HepG2 (cell line): Measurements from ENCODE around the gene ANO9. TPM values are rescaled to one million over a fixed set of nuclear protein-coding genes. Genes with fewer than 3 reads are reported as not detected.

Experiments used
- AGO1 ChIP-seq: fragments of 200-400 bp; formaldehyde crosslinking; IDR thresholded peaks from 2 replicates; pipeline ENCODE4 v1.6.1; 2017; ENCODE audit warnings: mild to moderate bottlenecking, low read depth, low read length, moderate library complexity; ENCODE audit not compliant: poor library complexity, severe bottlenecking
- KDM6A ChIP-seq: IDR thresholded peaks from 2 replicates; pipeline ENCODE4 v1.6.1; 2016; ENCODE audit warnings: low read depth
- MAFK ChIP-seq, 2 experiments: IDR thresholded peaks in 1 of 2; conservative IDR thresholded peaks in 1 of 2; 2 replicates each; pipeline ENCODE4 v1.6.1; 2011; ENCODE audit warnings: improper control_type of control experiment in 2 of 2, low read length in 2 of 2
- MYNN ChIP-seq: sonication (generic); formaldehyde crosslinking; IDR thresholded peaks from 2 replicates; pipeline ENCODE4 v1.4.0; 2020; ENCODE audit warnings: mild to moderate bottlenecking, low read depth, missing genetic modification reagents
- MZF1 ChIP-seq: sonication (generic); formaldehyde crosslinking; IDR thresholded peaks from 2 replicates; pipeline ENCODE4 v1.8.1; 2023; ENCODE audit warnings: mild to moderate bottlenecking, missing genetic modification reagents, borderline replicate concordance
- NFKBIZ ChIP-seq: IDR thresholded peaks from 2 replicates; pipeline ENCODE4 v1.6.1; 2018; ENCODE audit warnings: missing genetic modification reagents, missing compliant biosample characterization
- RORA ChIP-seq: sonication (generic); formaldehyde crosslinking; IDR thresholded peaks from 2 replicates; pipeline ENCODE4 v1.5.0; 2020; ENCODE audit warnings: mild to moderate bottlenecking, missing genetic modification reagents, moderate library complexity
- SNAPC5 ChIP-seq: sonication (generic); formaldehyde crosslinking; IDR thresholded peaks from 2 replicates; pipeline ENCODE4 v1.8.1; 2023; ENCODE audit warnings: mild to moderate bottlenecking, missing genetic modification reagents, borderline replicate concordance
- SRSF1 ChIP-seq: fragments of 200-400 bp; formaldehyde crosslinking; optimal IDR thresholded peaks from 2 replicates; pipeline ENCODE3; 2017; ENCODE audit warnings: mild to moderate bottlenecking, low read depth, low read length, moderate library complexity
- TAF1 ChIP-seq: sonication (generic); formaldehyde crosslinking; IDR thresholded peaks from 2 replicates; pipeline ENCODE4 v1.4.0; 2020; ENCODE audit warnings: missing genetic modification reagents
- ZBTB42 ChIP-seq: sonication (generic); formaldehyde crosslinking; IDR thresholded peaks from 2 replicates; pipeline ENCODE4 v1.5.0; 2020; ENCODE audit warnings: mild to moderate bottlenecking, missing genetic modification reagents
- ZFP41 ChIP-seq: sonication (generic); formaldehyde crosslinking; IDR thresholded peaks from 2 replicates; pipeline ENCODE4 v1.4.0; 2020; ENCODE audit warnings: mild to moderate bottlenecking, missing genetic modification reagents, borderline replicate concordance
- ZNF350 ChIP-seq: sonication (generic); formaldehyde crosslinking; IDR thresholded peaks from 2 replicates; pipeline ENCODE4 v1.4.0; 2020; ENCODE audit warnings: mild to moderate bottlenecking, low read depth, missing genetic modification reagents, borderline replicate concordance
- ZNF44 ChIP-seq: sonication (generic); formaldehyde crosslinking; IDR thresholded peaks from 2 replicates; pipeline ENCODE4 v1.5.1; 2020; ENCODE audit warnings: mild to moderate bottlenecking, missing genetic modification reagents
- ZNF501 ChIP-seq: sonication (generic); formaldehyde crosslinking; IDR thresholded peaks from 2 replicates; pipeline ENCODE4 v1.5.1; 2020; ENCODE audit warnings: mild to moderate bottlenecking, moderate library complexity, missing genetic modification reagents
- ZNF724P ChIP-seq: sonication (generic); formaldehyde crosslinking; IDR thresholded peaks from 2 replicates; pipeline ENCODE4 v1.8.0; 2022; ENCODE audit warnings: missing genetic modification reagents, borderline replicate concordance
- ZNF775 ChIP-seq: sonication (generic); formaldehyde crosslinking; IDR thresholded peaks from 2 replicates; pipeline ENCODE4 v1.4.0; 2020; ENCODE audit warnings: missing genetic modification reagents, mild to moderate bottlenecking, moderate library complexity, borderline replicate concordance
- polyA plus RNA-seq, 8 experiments: library from polyadenylated mRNA; depleted of rRNA in 3 of 8; stranded (reverse) in 7 of 8; unstranded in 1 of 8; fragments of >200 nt; fragmentation: Illumina TruSeq in 4 of 8; extraction: Trizol in 4 of 8; gene quantifications; 2 replicates each; pipeline versions ENCODE4 v1.2.1 to v1.2.3, GENCODE V29; 2011 to 2016; ENCODE audit warnings: low read depth in 4 of 8, missing spikeins in 1 of 8, mixed read lengths in 1 of 8; ENCODE audit not compliant: insufficient read depth in 1 of 8
- total RNA-seq, 5 experiments: library from RNA; depleted of rRNA; stranded (reverse); fragments of >200 nt; fragmentation: Illumina TruSeq; extraction: Trizol; gene quantifications; 2 replicates each; pipeline ENCODE4 v1.2.3, GENCODE V29; 2016; ENCODE audit warnings: low read depth in 1 of 5
- TF ChIP-seq, protein P1 (sequence below): sonication (generic); formaldehyde crosslinking; IDR thresholded peaks from 2 replicates; pipeline ENCODE4 v1.5.0; 2020; ENCODE audit warnings: mild to moderate bottlenecking, missing genetic modification reagents
- TF ChIP-seq, protein P2 (sequence below): sonication (generic); formaldehyde crosslinking; IDR thresholded peaks from 2 replicates; pipeline ENCODE4 v1.4.0; 2020; ENCODE audit warnings: mild to moderate bottlenecking, missing genetic modification reagents, borderline replicate concordance
- TF ChIP-seq, protein P3 (sequence below): sonication (generic); formaldehyde crosslinking; IDR thresholded peaks from 2 replicates; pipeline ENCODE4 v1.8.0; 2022; ENCODE audit warnings: mild to moderate bottlenecking, missing genetic modification reagents

ANO9 gene
- total and polyA plus RNA-seq, 2 of the 13 experiments (the other 11 are each of a cell fraction or from before 2014, with no cell fraction given): 8.9 to 14.3 TPM

- TF ChIP-seq SNAPC5 (CRISPR knock-in tag): no peak
- peak; percentile 84; the same call in 1 of the 2 replicates for TF ChIP-seq ZNF501 (CRISPR knock-in tag)
- TF ChIP-seq TAF1 (CRISPR knock-in tag): peak; percentile 27; the same call in 1 of the 2 replicates
- no peak for TF ChIP-seq RORA (CRISPR knock-in tag)
- TF ChIP-seq, protein P1, sequence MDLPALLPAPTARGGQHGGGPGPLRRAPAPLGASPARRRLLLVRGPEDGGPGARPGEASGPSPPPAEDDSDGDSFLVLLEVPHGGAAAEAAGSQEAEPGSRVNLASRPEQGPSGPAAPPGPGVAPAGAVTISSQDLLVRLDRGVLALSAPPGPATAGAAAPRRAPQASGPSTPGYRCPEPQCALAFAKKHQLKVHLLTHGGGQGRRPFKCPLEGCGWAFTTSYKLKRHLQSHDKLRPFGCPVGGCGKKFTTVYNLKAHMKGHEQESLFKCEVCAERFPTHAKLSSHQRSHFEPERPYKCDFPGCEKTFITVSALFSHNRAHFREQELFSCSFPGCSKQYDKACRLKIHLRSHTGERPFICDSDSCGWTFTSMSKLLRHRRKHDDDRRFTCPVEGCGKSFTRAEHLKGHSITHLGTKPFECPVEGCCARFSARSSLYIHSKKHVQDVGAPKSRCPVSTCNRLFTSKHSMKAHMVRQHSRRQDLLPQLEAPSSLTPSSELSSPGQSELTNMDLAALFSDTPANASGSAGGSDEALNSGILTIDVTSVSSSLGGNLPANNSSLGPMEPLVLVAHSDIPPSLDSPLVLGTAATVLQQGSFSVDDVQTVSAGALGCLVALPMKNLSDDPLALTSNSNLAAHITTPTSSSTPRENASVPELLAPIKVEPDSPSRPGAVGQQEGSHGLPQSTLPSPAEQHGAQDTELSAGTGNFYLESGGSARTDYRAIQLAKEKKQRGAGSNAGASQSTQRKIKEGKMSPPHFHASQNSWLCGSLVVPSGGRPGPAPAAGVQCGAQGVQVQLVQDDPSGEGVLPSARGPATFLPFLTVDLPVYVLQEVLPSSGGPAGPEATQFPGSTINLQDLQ (CRISPR knock-in tag): no peak
- no peak for TF ChIP-seq ZFP41 (CRISPR knock-in tag)
- TF ChIP-seq ZNF44 (CRISPR knock-in tag): 0 out of 2 replicates have a peak, but pooled peaks have one; percentile 66
- no peak for TF ChIP-seq ZNF350 (CRISPR knock-in tag)
- TF ChIP-seq MYNN (CRISPR knock-in tag): no peak
- no peak for TF ChIP-seq AGO1
- no peak for TF ChIP-seq MAFK (conservative IDR thresholded peaks at IDR 0.05 in 1 of 2, IDR thresholded peaks at IDR 0.05 in 1 of 2; ENCODE audit: low read length in 2 of 2)
- TF ChIP-seq ZBTB42 (CRISPR knock-in tag): no peak
- no peak for TF ChIP-seq ZNF775 (CRISPR knock-in tag)
- TF ChIP-seq NFKBIZ (CRISPR knock-in tag): no peak
- TF ChIP-seq ZNF724P (CRISPR knock-in tag): no peak
- no peak for TF ChIP-seq KDM6A (CRISPR knock-in tag)
- TF ChIP-seq, protein P2, sequence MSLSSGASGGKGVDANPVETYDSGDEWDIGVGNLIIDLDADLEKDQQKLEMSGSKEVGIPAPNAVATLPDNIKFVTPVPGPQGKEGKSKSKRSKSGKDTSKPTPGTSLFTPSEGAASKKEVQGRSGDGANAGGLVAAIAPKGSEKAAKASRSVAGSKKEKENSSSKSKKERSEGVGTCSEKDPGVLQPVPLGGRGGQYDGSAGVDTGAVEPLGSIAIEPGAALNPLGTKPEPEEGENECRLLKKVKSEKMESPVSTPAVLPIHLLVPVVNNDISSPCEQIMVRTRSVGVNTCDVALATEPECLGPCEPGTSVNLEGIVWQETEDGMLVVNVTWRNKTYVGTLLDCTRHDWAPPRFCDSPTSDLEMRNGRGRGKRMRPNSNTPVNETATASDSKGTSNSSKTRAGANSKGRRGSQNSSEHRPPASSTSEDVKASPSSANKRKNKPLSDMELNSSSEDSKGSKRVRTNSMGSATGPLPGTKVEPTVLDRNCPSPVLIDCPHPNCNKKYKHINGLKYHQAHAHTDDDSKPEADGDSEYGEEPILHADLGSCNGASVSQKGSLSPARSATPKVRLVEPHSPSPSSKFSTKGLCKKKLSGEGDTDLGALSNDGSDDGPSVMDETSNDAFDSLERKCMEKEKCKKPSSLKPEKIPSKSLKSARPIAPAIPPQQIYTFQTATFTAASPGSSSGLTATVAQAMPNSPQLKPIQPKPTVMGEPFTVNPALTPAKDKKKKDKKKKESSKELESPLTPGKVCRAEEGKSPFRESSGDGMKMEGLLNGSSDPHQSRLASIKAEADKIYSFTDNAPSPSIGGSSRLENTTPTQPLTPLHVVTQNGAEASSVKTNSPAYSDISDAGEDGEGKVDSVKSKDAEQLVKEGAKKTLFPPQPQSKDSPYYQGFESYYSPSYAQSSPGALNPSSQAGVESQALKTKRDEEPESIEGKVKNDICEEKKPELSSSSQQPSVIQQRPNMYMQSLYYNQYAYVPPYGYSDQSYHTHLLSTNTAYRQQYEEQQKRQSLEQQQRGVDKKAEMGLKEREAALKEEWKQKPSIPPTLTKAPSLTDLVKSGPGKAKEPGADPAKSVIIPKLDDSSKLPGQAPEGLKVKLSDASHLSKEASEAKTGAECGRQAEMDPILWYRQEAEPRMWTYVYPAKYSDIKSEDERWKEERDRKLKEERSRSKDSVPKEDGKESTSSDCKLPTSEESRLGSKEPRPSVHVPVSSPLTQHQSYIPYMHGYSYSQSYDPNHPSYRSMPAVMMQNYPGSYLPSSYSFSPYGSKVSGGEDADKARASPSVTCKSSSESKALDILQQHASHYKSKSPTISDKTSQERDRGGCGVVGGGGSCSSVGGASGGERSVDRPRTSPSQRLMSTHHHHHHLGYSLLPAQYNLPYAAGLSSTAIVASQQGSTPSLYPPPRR (CRISPR knock-in tag): no peak
- no peak for TF ChIP-seq MZF1 (CRISPR knock-in tag)
- TF ChIP-seq, protein P3, sequence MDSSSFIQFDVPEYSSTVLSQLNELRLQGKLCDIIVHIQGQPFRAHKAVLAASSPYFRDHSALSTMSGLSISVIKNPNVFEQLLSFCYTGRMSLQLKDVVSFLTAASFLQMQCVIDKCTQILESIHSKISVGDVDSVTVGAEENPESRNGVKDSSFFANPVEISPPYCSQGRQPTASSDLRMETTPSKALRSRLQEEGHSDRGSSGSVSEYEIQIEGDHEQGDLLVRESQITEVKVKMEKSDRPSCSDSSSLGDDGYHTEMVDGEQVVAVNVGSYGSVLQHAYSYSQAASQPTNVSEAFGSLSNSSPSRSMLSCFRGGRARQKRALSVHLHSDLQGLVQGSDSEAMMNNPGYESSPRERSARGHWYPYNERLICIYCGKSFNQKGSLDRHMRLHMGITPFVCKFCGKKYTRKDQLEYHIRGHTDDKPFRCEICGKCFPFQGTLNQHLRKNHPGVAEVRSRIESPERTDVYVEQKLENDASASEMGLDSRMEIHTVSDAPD (CRISPR knock-in tag): no peak
- TF ChIP-seq SRSF1: no peak
Observed at GRCh38 chr11:396948-397548, 44.8 kb downstream of the ANO9 start (continued).
